ENCODE measurements around the gene OTUB2. TPM values are rescaled to one million over a fixed set of nuclear protein-coding genes. Genes with fewer than 3 reads are reported as not detected.

The OTUB2 gene
- total RNA-seq, 2 experiments from 2014 or later: not detected

DNA sequence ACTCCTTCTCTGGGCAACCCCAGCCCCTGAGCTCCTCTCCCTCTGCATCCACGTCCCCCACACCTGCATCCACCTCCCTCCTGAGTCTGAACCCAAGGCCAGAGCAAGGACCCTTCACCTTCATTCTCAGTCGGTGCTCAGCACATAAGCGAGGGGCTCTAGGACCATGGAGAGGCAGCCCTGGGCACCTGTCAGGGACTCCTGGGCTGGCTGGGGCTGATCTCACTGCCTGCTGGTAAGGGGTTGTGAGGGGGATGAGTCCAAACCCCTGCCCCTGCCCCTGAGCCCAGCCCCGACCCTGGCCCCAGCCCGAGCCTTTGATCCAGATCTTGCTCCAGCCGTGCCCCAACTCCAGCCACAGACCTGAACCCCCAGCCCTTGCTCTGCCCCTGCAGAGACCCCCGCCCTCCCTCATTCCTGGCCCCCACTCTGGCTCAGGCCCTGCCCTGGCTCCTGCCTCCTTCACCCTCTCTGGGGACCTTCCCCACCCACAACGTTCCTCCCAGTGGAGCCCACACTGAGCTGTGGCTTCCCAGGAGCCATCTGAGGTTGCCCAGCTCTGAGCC lies 29.9 kb upstream of the OTUB2 start:
- H3K4me1 ChIP-seq (ENCODE audit: insufficient read depth, low read length): peaks cover 3% of the 10 kb centered on the region
- H3K36me3 ChIP-seq (ENCODE audit: insufficient read depth, low read length): no peaks in the 10 kb centered on the region
- H3K9me3 Mint-ChIP-seq: no peaks in the 10 kb centered on the region
- CTCF ChIA-PET: interaction anchor here (0.8 kb wide), 1 partner anchor 56 kb away, joined by 3 read pairs; no protein-coding TSS in a partner anchor
- POLR2A ChIA-PET: interaction anchor here (1.3 to 1.8 kb wide), 2 partner anchors 14 to 57 kb away, joined by 4 read pairs; no protein-coding TSS in a partner anchor
- TF ChIP-seq, protein P1, sequence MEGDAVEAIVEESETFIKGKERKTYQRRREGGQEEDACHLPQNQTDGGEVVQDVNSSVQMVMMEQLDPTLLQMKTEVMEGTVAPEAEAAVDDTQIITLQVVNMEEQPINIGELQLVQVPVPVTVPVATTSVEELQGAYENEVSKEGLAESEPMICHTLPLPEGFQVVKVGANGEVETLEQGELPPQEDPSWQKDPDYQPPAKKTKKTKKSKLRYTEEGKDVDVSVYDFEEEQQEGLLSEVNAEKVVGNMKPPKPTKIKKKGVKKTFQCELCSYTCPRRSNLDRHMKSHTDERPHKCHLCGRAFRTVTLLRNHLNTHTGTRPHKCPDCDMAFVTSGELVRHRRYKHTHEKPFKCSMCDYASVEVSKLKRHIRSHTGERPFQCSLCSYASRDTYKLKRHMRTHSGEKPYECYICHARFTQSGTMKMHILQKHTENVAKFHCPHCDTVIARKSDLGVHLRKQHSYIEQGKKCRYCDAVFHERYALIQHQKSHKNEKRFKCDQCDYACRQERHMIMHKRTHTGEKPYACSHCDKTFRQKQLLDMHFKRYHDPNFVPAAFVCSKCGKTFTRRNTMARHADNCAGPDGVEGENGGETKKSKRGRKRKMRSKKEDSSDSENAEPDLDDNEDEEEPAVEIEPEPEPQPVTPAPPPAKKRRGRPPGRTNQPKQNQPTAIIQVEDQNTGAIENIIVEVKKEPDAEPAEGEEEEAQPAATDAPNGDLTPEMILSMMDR (IDR thresholded peaks at IDR 0.05): no peak
- ATAC-seq (ENCODE audit: poor library complexity) (no peak), DNase-seq (no peak)
- H3K4me1 Mint-ChIP-seq (ENCODE audit: low read depth): no peaks in the 10 kb centered on the region
- no peak overlapping the region for H3K4me3 Mint-ChIP-seq
- intact Hi-C loops (cut with DNase I, micrococcal nuclease): no loop called here
- H3K27me3 Mint-ChIP-seq: no peaks in the 10 kb centered on the region
- no peak overlapping the region for H3K27ac Mint-ChIP-seq
- H3K27me3 ChIP-seq (ENCODE audit: control insufficient read depth in 1 of 2, insufficient read depth in 2 of 2, low read length in 2 of 2): peaks cover 0 to 3% of the 10 kb centered on the region in 2 experiments
- no peak overlapping the region for H3K27ac ChIP-seq (ENCODE audit: low read depth in 1 of 2, low read length in 2 of 2)
- no peak overlapping the region for H3K4me3 ChIP-seq (ENCODE audit: low read length)
- H3K9me3 ChIP-seq (ENCODE audit: control insufficient read depth in 1 of 2, insufficient read depth in 1 of 2, low read length in 2 of 2): no peaks in the 10 kb centered on the region
- no peaks in the 10 kb centered on the region for H3K36me3 Mint-ChIP-seq (ENCODE audit: low read depth)

GRCh38 chr14:93997082-93997481 lies 29.1 kb upstream of the OTUB2 start, which contains the start of gene CCDC197:
TSS of gene CCDC197 (plus strand) at chr14:93997301. CDS start at chr14:93998132, 831 bp downstream.
- no peak within 1 kb of the TSS for H3K27ac ChIP-seq (ENCODE audit: low read depth in 1 of 2, low read length in 2 of 2)
- peaks cover 8% of the 10 kb centered on the region for H3K4me1 Mint-ChIP-seq (ENCODE audit: low read depth)
- POLR2A ChIA-PET: interaction anchor here (1.0 to 1.3 kb wide), 2 partner anchors 14 to 19 kb away, joined by 3 to 4 read pairs; no protein-coding TSS in a partner anchor
- H3K27ac Mint-ChIP-seq: no peak within 1 kb of the TSS
- H3K4me3 ChIP-seq (ENCODE audit: low read length): no peak within 1 kb of the TSS
- CTCF ChIA-PET: interaction anchor here (6.1 kb wide), 1 partner anchor 58 kb away, joined by 39 read pairs; no protein-coding TSS in a partner anchor
- TF ChIP-seq, protein P1 (IDR thresholded peaks at IDR 0.05): no peak
- no peaks in the 10 kb centered on the region for H3K36me3 ChIP-seq (ENCODE audit: insufficient read depth, low read length)
- ATAC-seq (ENCODE audit: poor library complexity): no peak
- intact Hi-C loops (cut with DNase I, micrococcal nuclease): no loop called here
- no peak within 1 kb of the TSS for H3K4me3 Mint-ChIP-seq
- H3K36me3 Mint-ChIP-seq (ENCODE audit: low read depth): no peaks in the 10 kb centered on the region
- H3K9me3 Mint-ChIP-seq: no peaks in the 10 kb centered on the region
- no peaks in the 10 kb centered on the region for H3K9me3 ChIP-seq (ENCODE audit: control insufficient read depth in 1 of 2, insufficient read depth in 1 of 2, low read length in 2 of 2)
- peaks cover 8% of the 10 kb centered on the region for H3K27me3 Mint-ChIP-seq
- peaks cover 12% of the 10 kb centered on the region for H3K4me1 ChIP-seq (ENCODE audit: insufficient read depth, low read length)
- H3K27me3 ChIP-seq (ENCODE audit: control insufficient read depth in 1 of 2, insufficient read depth in 2 of 2, low read length in 2 of 2): peaks cover 0 to 3% of the 10 kb centered on the region in 2 experiments
- no peak for DNase-seq

- POLR2A ChIA-PET: interaction anchor here (1.0 to 3.4 kb wide), 3 partner anchors 20 to 27 kb away, joined by 3 to 12 read pairs (median 3); no protein-coding TSS in a partner anchor
- H3K27ac Mint-ChIP-seq: no peak overlapping the region
- no peaks in the 10 kb centered on the region for H3K9me3 ChIP-seq (ENCODE audit: control insufficient read depth in 1 of 2, insufficient read depth in 1 of 2, low read length in 2 of 2)
These were observed 27.9 kb upstream of the OTUB2 start for GRCh38 chr14:93997916-93998870.

More at GRCh38 chr14:93997916-93998870, 27.9 kb upstream of the OTUB2 start:
- ATAC-seq (ENCODE audit: poor library complexity) (no peak), DNase-seq (no peak)
- no peak overlapping the region for H3K4me3 Mint-ChIP-seq
- intact Hi-C loops (cut with DNase I, micrococcal nuclease): no loop called here
- peaks cover 0 to 3% of the 10 kb centered on the region in 2 experiments for H3K27me3 ChIP-seq (ENCODE audit: control insufficient read depth in 1 of 2, insufficient read depth in 2 of 2, low read length in 2 of 2)
- H3K4me1 Mint-ChIP-seq (ENCODE audit: low read depth): peaks cover 8% of the 10 kb centered on the region
- TF ChIP-seq, protein P1 (IDR thresholded peaks at IDR 0.05): no peak
- peaks cover 12% of the 10 kb centered on the region for H3K4me1 ChIP-seq (ENCODE audit: insufficient read depth, low read length)
- H3K36me3 Mint-ChIP-seq (ENCODE audit: low read depth): no peaks in the 10 kb centered on the region
- H3K36me3 ChIP-seq (ENCODE audit: insufficient read depth, low read length): no peaks in the 10 kb centered on the region
- H3K27me3 Mint-ChIP-seq: peaks cover 8% of the 10 kb centered on the region
- no peak overlapping the region for H3K27ac ChIP-seq (ENCODE audit: low read depth in 1 of 2, low read length in 2 of 2)
- H3K4me3 ChIP-seq (ENCODE audit: low read length): no peak overlapping the region
- H3K9me3 Mint-ChIP-seq: no peaks in the 10 kb centered on the region
- CTCF ChIA-PET: interaction anchor here (6.1 kb wide), 1 partner anchor 59 kb away, joined by 39 read pairs; no protein-coding TSS in a partner anchor
